GM21737 (cell line): Measurements from ENCODE around the gene GSC2.

Experiments used
- ATAC-seq: cut with Tn5 transposase; IDR thresholded peaks from one replicate; pipeline ENCODE4 v1.9.1; 2021; ENCODE audit warnings: mild to moderate bottlenecking, moderate library complexity; ENCODE audit not compliant: unreplicated experiment

GSC2 gene

DNA sequence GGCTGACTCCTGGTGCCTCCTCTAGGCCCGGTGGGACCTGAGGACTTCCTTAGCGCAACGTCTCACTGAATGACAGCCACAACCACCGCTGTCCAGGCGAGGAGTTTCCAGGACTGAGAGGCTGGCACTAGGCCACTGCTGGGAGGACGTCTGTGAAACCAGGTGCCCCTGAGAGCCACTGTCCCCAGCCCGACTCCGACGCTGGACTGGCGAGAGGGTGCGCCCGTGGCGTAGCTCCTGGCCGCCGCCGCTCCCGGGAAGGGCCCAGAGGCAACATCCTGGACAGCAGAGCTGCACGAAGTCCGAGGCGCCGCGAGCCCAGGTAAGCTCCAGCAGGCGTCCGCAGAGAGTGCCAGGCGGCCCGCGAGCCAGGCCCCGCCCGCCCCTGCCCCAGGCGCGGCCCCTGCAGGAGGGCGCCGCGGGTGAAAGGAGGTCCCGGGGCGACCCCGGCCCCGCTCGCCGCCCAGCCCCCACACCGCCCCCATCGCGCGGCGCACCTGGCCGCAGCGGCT is 28.4 kb downstream of the GSC2 start:
- peak; percentile 10 for ATAC-seq

DNA sequence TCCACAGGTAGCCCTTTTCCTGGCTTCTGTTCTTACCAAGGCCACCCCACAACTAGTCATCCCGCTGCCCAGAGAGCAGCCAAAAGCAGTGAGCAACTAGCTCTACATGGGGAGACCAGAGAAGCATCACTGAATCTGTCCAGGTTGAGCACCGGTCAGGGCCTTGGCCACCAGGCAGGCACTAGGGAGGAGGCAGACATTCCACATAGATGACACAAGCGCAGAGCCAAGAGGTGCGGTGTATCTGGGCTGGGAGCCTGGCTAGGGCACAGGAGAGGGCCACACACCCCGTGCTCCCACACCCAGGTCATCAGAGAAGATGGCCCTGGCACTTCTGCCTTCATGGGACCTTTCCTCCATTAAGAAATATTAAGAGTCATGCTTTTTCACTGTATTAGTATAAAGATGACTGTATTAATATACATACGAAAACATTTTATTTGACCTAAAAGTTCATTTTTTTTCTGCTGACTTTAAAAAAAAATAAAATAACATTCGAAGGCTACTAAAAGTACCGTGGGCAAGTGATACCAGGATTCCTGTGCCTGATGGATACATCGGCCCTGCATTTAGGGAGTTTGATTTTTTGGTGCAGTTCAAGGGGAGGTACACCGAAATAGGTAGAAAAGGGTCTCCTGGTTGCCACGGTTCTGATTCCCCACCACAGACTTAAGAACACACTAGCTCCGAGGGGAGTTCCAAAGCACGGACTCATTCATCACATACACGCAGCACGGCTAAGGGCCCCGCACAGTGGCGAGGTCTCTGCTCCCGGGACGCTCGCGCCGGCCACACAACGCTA is 29.1 kb downstream of the GSC2 start:
- ATAC-seq, result peak; percentile 8

DNA sequence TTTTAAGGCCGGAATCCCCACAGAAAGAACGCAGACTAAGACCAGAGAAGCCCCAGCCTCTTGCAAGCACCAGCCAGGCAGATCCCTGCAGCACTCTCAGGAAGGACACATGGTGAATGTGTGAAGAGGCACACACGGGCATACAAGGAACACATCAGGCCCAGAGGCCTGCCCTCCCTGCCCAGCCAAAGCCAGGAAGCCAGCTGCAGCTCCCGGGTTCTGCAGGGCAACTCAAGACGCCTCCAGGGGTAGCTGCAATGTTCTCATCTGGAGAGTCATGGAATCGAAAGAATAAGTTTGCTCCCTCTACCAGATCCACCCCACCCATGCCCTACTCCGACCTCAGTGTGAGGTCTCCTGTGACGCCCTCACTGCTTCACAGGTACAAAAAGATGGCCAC is 30.1 kb downstream of the GSC2 start:
- no peak for ATAC-seq

DNA sequence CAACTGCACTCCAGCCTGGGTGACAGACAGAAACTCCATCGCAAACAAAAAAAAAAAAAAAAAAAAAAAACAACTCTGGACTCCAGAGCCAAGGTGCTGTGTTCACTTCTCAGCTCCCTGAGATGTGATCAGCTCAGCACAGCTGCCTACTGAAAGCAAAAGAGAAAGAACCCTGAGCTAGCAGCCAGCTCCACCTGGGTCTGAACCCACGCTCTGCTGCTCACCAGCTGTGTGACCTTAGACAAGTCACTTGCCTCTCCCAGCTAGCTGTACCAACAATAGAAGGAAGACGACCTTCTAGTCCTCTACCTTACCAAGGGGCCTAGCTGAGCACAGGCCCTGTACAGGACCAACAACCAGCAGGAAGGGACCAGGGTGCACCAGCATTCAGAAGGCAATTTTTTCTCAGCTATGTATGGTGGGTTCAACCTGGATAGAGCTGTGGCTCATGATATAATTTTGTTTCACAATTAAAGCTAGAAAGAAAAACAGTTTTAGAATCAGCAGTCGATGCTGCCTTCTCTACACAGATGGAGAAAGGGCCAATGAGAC is 31.7 kb downstream of the GSC2 start:
- ATAC-seq, result peak; percentile 48

DNA sequence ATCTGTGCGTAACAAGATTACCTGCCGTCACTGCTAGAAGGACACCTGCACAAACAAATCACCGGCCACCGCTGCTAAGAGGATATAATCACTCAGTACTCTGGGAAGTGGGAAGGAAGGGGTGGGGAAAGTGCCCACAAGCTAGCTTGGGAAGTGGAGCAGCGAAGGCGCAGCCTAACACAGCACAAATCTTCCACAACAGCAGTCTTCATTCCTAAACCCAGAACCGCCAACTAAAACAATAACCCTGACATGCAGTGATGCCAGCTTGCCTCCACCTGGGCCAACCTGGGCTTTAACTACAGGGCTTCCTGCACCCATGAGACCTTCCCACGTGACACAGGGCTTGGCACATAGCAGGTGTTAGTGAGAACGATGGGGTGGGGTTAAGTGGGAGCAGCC is 33.0 kb downstream of the GSC2 start:
- no peak for ATAC-seq

DNA sequence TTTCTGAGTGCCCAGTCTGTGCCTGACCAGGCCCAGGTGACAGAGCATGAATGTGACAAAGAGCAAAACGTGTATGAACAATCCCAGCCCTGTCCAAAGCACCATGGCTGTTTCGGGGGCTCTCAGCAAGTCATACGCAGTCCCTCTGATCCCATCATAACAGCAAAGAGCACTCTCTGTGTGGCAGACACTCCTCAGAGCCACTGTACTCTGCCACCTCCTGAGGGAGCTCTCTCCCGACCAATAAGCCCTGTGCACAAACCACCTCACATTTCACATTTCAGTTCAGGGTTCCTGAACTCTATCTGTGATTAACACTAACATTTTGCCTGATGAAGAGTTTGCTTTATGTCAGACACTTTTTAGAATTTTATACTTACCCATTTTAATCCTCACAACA is 34.5 kb downstream of the GSC2 start:
- ATAC-seq, result no peak

DNA sequence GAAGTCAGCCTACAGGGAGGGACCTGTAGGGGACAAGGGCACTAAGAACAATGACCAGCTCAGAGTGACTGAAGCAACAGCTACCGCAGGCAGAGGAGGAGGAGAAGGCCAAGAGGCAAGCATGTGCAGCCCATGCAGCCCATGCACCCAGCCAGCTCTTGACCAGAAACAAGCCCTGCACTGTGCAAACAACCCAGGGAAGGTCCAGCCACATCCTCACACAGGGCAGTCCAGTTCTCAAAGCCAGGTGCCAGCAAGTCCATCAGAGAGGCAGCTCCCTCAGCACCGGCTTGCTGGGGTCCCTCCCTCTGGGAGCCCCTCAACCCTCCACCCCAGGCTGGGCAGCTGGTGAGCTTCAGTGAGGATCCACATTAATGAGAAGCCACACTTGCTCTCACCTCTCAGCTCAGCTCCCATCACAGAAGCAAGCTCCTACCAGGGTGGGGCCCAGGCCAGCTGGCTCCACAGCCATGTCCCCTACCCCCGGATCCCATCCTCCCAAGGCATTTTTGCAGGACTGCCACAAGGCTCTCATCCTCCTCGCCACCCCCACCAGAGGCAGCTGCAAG is 35.0 kb downstream of the GSC2 start:
- ATAC-seq, result no peak

DNA sequence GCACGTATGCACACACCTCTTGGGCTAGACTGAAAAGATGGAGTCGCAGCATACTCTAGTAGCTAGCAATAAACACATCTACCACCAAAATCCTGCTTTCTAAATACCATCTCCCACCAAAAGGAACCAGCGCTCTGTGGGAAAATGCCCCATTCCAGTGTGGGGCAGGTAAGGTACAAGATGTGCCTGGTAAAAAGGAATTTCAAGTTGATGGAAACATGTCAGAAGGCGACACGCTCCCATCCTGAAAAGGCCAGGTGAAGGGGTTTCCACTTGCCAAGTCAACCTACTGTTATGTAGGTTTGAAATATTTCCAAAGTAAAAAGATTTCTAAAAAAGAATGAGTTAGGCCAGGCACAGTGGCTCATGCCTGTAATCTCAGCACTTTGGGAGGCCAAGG is 36.7 kb downstream of the GSC2 start:
- no peak for ATAC-seq

DNA sequence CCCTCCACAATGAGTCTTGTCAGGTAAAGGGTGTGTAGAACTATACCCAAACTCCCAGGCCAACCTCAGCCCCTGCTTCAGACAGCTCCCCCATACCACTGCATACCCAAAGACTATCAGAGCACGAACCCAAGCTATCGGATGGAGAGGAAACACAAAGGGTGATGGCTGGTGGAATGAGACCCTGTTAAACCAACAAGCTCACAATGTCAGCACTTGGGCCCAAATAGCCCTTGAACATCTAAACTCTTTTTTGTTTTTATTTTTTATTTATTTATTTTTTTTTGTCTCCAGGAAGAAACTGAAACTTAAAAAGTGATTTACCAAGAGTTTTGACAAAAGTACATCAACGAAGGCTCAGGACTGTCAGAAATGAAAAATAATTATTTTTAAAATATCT is 38.5 kb downstream of the GSC2 start:
- no peak for ATAC-seq

DNA sequence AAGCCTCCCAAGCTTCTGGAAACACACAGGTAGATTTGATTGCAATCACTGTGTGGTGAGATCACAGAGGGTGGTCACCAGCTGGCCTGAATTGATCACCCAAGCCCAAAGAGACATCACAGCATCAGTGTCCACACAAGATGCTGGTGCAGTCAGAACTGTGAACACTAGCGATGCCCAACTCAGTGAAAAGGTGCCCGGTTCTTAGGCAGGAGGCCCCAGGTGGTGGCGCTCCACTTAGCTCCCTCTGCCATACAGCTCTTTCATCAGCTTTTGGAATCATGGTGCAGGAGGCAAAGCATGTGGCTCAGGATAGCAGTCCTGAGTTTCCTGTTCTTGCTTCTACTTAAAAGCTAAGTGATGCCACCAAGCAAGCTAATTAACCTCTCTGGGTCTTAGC is 39.0 kb downstream of the GSC2 start:
- ATAC-seq, result no peak

DNA sequence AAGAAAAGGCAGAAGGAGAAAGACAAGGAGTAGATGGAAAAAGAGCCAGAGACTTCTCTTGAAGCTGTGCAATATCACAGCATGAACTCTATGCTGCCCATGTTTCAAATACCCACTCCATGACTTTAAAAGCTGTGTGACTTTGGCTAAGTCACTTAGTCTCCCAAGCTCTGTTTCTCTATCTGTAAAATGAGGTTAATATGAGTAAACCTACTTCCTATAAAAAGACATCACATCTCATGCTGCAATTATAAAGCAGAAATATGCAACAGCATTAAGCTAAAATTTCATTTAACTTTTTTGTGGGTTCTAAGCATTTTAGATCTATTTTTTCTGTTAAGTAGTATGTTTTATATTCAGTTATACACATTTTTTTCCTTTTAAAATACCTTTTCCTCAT is 39.4 kb downstream of the GSC2 start:
- no peak for ATAC-seq

DNA sequence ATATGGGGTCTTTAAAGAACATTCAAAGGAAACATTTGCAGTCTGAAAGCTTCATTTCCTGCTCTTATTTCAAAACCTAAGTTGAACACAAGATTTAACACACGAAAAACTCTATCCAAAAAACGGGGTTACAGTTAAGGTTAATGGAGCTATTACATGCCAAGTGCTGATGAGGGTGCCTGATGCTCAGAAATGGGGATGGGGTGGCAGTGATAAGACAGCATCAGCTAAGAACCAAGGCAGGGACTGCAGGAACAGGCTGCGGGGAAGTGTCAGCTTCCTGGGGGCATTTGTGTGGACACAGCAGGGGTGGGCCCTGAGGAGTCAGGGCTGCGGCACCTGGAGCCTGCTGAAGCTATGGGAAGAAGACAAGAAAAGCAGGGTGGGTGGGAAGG is 40.0 kb downstream of the GSC2 start:
- no peak for ATAC-seq

DNA sequence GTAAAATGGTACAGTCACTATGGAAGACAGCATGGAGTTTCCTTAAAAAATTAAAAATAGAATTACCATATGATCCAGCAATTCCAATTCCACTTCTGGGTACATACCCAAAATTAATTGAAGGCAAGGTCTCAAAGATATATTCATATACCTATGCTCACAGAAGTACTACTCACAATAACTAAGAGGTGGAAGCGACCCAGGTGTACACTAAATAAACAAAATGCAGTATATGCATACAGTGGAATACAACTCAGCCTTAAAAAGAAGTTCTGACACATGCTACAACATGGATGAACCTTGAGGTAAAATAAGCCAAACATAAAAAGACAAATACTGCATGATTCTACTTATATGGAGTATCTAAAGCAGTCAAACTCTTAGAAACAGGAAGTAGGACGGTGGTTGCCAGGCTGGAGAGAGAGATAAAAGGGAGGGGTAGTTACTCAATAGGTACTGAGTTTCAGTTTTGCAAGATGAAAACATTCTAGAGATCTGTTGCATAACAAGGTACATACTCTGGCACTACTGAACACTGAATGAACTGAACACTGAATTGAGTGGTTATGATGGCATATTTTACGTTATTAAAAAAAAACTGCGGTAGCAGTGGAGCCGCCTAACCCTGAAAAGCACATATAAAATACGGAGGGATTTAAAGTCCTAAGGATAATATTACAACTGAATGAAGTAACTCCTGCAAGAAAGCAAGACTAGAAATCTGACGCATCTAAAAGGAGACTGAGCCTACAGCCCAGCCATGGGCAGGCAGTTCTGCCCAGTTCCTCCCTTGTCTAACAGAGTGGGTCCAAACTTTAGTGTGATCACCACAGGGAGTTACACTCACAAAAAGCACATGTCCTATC is 40.7 kb downstream of the GSC2 start:
- no peak for ATAC-seq

DNA sequence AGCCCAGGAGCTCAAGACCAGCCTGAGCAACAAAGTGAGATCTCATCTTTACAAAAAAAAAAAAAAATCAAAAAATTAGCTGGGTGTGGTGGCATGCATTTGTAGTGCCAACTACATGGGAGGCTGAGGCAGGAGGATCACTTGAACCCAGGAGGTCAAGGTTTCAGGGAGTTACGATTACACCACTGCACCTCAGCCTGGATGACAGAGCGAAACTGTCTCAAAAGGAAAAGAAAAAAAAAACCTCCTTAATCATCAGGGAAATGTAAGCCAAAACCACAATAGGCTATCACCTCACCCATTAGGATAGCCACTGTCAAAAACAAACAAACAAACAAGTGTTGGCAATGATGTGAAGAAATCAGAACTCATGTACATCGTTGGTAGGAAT is 41.3 kb downstream of the GSC2 start:
- ATAC-seq, result no peak

DNA sequence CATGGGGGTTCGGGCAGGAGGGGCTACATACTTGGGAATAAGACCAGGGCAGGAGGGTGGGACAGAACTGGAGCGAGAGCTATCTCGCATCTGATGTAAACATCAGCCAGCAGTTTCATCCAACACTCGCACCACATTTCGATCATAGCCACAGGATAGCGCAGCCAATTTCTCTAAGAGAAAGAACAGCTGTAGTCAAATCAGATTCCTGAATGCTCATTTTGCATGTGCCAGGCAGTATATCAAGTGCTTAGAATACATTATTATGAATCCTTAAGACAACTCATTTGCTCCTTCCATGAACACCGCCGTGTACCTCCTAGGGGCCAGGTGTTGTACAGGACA is 42.4 kb downstream of the GSC2 start:
- ATAC-seq, result no peak

DNA sequence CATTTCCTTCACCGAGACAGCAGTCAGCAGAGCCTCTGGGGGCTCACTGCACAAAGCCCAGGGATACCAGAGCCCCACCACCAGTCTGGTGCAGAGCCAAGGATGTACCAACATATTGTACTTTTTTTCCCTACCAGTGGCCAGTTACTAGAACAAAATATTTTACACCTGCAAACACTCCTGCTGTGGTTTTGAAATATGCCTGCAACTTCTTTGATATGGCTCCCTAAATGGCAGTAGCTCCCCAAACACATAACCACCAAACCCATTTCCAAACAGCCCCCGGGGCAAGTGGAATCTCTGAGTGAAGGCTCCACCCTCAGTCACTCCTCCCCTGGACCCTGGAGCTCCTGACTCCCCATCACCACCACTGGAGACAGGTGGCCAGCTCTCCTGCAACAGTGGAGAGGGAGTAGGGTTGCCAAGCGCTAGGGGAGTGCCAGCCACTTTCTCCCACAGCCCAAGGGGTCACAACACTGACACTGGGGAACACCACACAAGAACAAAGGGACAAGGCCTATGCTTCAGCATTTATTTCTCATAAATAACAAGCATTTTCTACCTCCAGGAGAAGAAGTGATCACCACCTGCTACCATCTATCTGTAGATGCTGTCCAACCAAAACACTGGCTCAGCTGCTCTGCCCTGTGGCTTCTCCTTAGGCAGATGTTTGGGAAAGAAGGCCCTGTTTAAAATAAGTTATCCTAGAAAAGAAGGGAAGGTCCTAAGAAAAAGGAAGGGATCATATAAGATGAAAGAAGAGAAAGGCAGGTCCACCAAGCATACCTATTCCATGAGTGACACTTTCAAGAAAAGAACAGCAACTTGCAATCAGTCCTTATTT is 43.0 kb downstream of the GSC2 start:
- ATAC-seq, result no peak

DNA sequence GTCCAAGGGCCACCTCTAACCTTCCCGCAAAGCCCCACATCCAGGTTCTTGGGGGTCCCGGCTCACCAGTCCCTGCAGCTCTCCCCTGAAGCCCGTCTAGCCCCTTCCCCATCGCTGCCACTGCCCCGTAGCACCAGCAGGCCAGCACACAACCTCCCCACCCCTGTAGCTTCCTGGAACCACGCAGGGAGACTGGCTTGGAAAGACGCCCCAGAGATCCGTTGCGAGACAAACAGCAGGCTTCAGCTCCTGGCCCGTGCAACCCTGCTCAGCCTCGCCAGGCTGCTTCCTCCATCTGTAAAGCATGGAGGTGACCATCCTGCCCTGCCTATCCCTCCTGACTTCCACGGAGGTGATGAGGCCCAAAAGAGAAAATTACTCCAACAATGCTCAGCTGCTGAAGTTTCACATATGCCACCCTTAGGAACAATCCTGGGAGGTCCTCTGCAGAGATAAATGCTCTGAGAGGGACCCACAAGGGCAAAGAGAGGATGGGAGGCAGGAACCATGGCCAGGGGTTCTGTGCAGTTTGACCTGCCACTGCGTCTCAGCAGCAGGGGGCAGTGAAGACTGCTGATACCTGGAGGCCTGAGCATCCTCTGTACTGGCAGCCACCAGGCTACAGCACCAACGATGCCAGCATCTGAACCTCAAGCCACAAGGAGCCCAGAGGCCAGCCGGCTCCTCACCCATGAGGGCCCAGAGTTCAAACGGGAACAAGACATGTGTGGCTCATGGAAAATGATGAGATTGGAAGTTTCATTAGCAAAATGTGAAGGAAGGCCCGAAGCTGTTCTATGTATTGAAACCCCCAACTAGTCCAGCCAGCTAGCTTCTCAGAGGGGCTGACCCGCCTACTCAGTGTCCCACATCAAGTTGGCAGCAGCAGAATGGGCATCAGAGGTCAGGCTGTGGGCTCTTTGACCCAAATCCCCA is 44.0 kb downstream of the GSC2 start:
- no peak for ATAC-seq

DNA sequence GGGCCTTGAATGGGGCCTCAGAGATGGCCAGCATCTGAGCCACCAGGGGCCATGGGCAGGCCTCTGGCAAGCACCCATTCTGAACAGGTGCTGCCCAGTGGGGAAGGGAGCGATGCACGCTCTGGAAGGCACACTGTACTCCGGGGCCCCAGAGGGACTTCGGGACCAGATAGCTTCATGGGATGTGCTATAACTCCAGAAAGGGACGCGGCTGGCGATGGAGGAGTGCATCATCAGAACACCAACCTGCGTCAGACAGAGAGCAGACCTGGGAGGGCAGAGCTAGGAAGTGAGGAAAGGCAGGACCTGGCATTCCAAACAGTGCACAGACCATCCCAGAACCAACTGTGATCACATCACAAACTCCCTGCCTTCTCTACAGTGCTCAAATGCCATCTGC is 44.6 kb downstream of the GSC2 start:
- no peak for ATAC-seq
